Activated T-cell treated with anti-CD3 and anti-CD28 coated beads, Interleukin-2, amount 50 U/mL, for 4 hours (primary cell): ENCODE results near the gene AGXT. TPM values are rescaled to one million over a fixed set of nuclear protein-coding genes. Genes with fewer than 3 reads are reported as not detected.

Source experiments
- ATAC-seq, 2 donors: fragments of 200-7000 bp; cut with Tn5 transposase; one replicate each; pipeline ENCODE4 v1.10.0; 2021
- DNase-seq: peaks from one replicate; pipeline ENCODE4 v3.0.0-alpha.2; 2020
- H3K27me3 Mint-ChIP-seq: one replicate; pipeline ENCODE4 v1.8.0; 2021; ENCODE audit warnings: low read depth, mixed read lengths
- H3K36me3 Mint-ChIP-seq: one replicate; pipeline ENCODE4 v1.8.0; 2022; ENCODE audit warnings: mixed read lengths; ENCODE audit not compliant: insufficient read depth
- H3K4me1 Mint-ChIP-seq: one replicate; pipeline ENCODE4 v1.8.0; 2021; ENCODE audit warnings: low read depth, mixed read lengths
- H3K4me3 Mint-ChIP-seq: one replicate; pipeline ENCODE4 v1.8.0; 2021; ENCODE audit warnings: mild to moderate bottlenecking, moderate library complexity, mixed read lengths
- H3K9me3 Mint-ChIP-seq: one replicate; pipeline ENCODE4 v1.8.0; 2021; ENCODE audit warnings: mixed read lengths
- total RNA-seq, 3 donors: library from RNA; stranded (reverse); gene quantifications; one replicate each; pipeline ENCODE4 v1.2.1, GENCODE V29; 2021

AGXT gene
- total RNA-seq, 3 donors from 2014 or later = 0.33 to 0.43 (median 0.34) TPM

DNA sequence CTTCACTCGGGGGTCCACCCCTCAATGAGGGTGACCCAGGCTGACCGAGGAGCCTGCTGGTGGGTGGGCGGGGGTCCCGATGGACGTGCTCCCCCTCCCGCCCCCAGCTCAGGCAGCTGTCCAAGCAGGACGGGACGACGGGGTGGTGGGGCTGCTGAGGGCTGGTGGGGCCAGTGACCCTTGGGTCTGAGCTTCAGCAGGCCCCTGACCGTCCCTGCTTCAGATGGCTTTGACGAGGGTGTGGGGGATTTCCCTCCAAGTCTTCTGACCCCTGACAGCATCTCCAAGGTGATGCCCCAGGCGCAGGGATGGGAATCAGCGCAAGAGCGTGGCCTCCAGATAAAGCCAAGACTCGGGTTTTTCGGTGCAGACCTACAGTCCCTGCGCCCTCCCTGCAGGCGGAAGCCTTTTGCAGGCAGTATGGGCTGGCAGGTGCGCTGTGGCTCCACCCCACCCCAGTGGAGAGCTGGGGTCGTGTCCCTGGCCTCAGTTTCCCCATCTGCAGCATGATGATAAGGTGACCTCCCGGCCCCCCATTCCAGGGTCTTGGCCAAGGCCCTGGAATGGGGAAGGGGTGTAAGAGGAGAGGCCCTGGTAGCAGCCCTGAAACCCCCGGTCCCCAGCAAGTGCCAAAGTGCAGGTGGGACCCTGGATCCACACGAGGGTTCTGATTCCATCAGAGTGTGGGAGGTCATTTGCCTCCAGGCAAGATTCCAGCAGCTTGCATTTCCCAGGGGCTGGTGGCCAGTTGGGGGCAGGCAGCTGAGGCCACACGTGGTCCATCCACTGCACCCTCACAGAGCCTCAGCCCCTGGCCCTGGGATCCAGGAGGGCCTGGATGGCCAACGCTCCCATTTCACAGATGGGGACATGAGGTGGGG is 46.3 kb downstream of the AGXT start:
- DNase-seq = no peak
- H3K9me3 Mint-ChIP-seq = no peaks in the 10 kb centered on the region
- H3K4me1 Mint-ChIP-seq = no peaks in the 10 kb centered on the region
- no peak overlapping the region for H3K4me3 Mint-ChIP-seq
- peak in 1 of 2 donors; percentile 8 for ATAC-seq
- H3K36me3 Mint-ChIP-seq = no peaks in the 10 kb centered on the region
- H3K27me3 Mint-ChIP-seq = peaks cover 40% of the 10 kb centered on the region

DNA sequence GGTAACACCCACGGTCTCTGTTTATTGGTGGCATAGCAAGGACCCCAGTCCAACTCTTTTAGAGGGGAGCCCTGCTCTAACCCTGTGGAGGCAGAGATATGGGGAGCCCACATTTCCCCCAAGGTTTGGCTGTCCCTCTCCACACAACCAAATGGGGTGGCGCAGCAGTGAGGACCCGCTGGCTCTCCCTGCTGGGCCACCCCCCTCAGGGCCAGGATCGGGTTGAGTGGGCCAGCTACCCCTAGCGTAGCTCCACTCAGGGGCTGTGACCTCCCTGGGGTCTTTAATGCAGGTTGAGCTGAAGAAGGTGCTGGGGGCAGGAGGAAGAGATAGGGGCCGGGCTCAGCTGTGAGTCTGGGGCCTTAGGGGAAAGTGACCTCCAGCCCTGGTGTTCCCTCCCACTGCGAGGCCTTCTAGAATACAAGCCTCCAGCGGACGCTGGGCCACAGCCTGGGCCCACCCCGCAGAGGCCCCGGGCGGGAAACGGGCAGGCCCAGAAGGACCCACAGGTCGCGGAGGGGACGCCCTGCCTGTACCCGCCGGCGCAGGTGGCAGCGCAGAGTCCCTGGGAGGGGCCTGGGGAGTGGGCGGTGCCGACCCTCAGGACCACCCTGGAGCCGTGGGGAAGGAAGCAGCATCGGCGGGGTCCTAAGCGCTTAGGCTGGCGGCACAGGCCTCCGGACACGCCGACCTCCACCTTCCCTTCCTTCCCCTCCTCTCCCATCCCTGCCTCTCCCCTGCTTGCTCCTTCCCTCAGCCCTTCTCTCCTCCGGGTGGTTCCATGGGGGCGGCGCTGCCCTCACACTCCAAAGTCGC is 47.1 kb downstream of the AGXT start:
- Mint-ChIP-seq H3K36me3 (no peaks in the 10 kb centered on the region), H3K4me3 (no peak overlapping the region), H3K27me3 (peaks cover 37% of the 10 kb centered on the region), H3K4me1 (no peaks in the 10 kb centered on the region), H3K9me3 (no peaks in the 10 kb centered on the region)
- DNase-seq (no peak), ATAC-seq (no peak)

DNA sequence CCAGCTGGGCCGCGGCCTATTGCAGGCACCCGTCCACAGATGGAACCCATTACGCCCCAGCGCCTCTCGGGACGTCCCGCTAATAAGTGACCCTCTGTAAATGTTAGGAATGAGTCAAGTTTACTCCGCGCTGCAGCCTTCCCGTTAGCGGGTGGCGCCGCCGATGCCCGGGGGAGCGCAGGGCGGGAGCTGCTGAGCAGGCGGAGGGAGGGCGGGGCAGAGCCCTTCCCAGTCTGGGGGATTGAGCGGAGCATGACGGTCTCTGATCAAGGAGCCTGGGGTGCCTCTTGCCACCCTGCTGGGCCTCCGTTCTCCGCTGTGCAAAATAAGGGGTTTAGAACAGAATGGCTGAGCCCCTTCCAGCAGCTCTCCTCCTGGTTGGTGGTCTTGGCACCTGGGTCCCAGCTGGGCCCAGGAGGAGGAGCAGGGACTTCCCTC is 48.0 kb downstream of the AGXT start:
- ATAC-seq = no peak
- Mint-ChIP-seq H3K27me3 (peaks cover 33% of the 10 kb centered on the region), H3K4me1 (no peaks in the 10 kb centered on the region), H3K36me3 (no peaks in the 10 kb centered on the region), H3K4me3 (no peak overlapping the region), H3K9me3 (no peaks in the 10 kb centered on the region)
- DNase-seq = no peak

- peaks cover 27% of the 10 kb centered on the region for H3K27me3 Mint-ChIP-seq
- no peaks in the 10 kb centered on the region for H3K4me1 Mint-ChIP-seq
- H3K9me3 Mint-ChIP-seq = no peaks in the 10 kb centered on the region
- no peaks in the 10 kb centered on the region for H3K36me3 Mint-ChIP-seq
- ATAC-seq (no peak), DNase-seq (no peak)
- H3K4me3 Mint-ChIP-seq = no peak overlapping the region
Observed at GRCh38 chr2:240917009-240917683, 48.5 kb downstream of the AGXT start.

- H3K4me3 Mint-ChIP-seq = no peak overlapping the region
- H3K27me3 Mint-ChIP-seq = peaks cover 22% of the 10 kb centered on the region
- DNase-seq = no peak
Observed at GRCh38 chr2:240917684-240918257, 49.1 kb downstream of the AGXT start.

GRCh38 chr2:240918258-240919091 is 49.9 kb downstream of the AGXT start:
- peaks cover 20% of the 10 kb centered on the region for H3K27me3 Mint-ChIP-seq
- H3K4me3 Mint-ChIP-seq = no peak overlapping the region
- H3K36me3 Mint-ChIP-seq = no peaks in the 10 kb centered on the region
- H3K4me1 Mint-ChIP-seq = no peaks in the 10 kb centered on the region
- no peaks in the 10 kb centered on the region for H3K9me3 Mint-ChIP-seq
- ATAC-seq (no peak), DNase-seq (no peak)

More at GRCh38 chr2:240917684-240918257, 49.1 kb downstream of the AGXT start:
- H3K36me3 Mint-ChIP-seq = no peaks in the 10 kb centered on the region
- no peak for ATAC-seq
- H3K4me1 Mint-ChIP-seq = no peaks in the 10 kb centered on the region
- no peaks in the 10 kb centered on the region for H3K9me3 Mint-ChIP-seq

DNA sequence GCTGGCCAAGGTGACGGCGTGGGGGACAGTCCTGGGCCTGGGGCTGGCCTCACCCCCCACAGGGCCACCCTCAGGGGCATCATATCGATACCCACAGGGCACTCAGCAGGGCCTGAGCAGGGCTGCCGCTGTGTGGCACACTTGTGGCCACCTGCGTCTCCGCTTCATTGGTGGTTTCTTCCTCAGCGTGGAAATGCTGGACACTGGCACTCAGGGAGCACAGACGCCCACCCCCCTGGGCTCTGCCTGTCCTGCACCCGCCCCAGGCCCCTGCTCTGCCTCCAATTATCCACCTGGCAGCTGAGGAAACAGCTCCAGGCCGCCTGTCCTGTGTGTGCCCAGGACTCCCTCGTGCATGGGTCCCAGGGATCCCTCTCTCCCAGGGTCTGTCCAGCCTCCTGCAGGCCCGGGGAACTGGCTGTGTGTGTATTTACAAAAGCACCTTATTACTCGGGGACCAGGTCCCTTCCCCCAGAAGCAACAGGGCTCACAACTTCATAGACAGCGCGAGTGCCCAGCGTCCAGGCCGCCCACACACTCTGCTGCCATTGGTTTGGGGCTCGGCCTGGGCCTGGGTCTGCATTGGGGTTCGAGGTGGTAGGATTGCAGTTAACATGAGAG is 50.6 kb downstream of the AGXT start:
- H3K9me3 Mint-ChIP-seq = no peaks in the 10 kb centered on the region
- no peak for ATAC-seq
- H3K27me3 Mint-ChIP-seq = peaks cover 20% of the 10 kb centered on the region
- H3K4me1 Mint-ChIP-seq = no peaks in the 10 kb centered on the region
- H3K4me3 Mint-ChIP-seq = no peak overlapping the region
- no peak for DNase-seq
- no peaks in the 10 kb centered on the region for H3K36me3 Mint-ChIP-seq

- Mint-ChIP-seq H3K4me1 (no peaks in the 10 kb centered on the region), H3K36me3 (no peaks in the 10 kb centered on the region), H3K4me3 (no peak overlapping the region), H3K9me3 (no peaks in the 10 kb centered on the region), H3K27me3 (peaks cover 15% of the 10 kb centered on the region)
- DNase-seq = peak; percentile 3
- no peak for ATAC-seq
Observed at GRCh38 chr2:240919786-240920782, 51.5 kb downstream of the AGXT start.

DNA sequence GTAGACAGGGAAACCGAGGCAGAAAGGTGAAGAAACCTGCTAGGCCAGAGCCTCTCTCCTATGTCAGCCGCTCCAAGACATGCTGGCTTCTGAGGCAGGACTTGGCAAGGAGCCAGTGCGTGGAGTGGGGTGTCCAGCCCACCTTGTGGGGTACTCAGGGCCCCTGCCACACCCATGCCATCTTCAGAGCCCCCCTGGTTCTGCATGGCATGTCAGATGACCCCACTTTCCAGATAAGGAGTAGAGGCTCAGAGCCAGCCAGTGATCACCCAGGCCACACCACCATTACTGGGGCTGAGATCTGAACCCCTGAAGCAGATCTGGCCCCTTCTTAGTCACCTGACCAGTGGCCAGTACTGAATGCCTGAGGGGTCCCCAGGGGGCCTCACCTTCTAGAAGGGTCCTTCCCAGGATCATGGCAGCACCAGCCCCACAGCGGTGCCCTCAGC is 52.2 kb downstream of the AGXT start:
- peak; percentile 2 for DNase-seq
- Mint-ChIP-seq H3K9me3 (no peaks in the 10 kb centered on the region), H3K4me1 (no peaks in the 10 kb centered on the region), H3K27me3 (peaks cover 11% of the 10 kb centered on the region), H3K4me3 (no peak overlapping the region), H3K36me3 (no peaks in the 10 kb centered on the region)
- no peak for ATAC-seq

- Mint-ChIP-seq H3K36me3 (no peaks in the 10 kb centered on the region), H3K9me3 (no peaks in the 10 kb centered on the region), H3K4me1 (no peaks in the 10 kb centered on the region), H3K27me3 (peaks cover 11% of the 10 kb centered on the region), H3K4me3 (no peak overlapping the region)
- ATAC-seq = no peak
- no peak for DNase-seq
Observed at GRCh38 chr2:240921311-240921994, 52.8 kb downstream of the AGXT start.

GRCh38 chr2:240921995-240922244 is 53.3 kb downstream of the AGXT start:
- Mint-ChIP-seq H3K9me3 (no peaks in the 10 kb centered on the region), H3K4me1 (no peaks in the 10 kb centered on the region), H3K4me3 (no peak overlapping the region), H3K27me3 (peaks cover 7% of the 10 kb centered on the region), H3K36me3 (no peaks in the 10 kb centered on the region)
- DNase-seq (peak; percentile 2), ATAC-seq (no peak)
